Activated naive CD4-positive, alpha-beta T cell treated with anti-CD3 and anti-CD28 coated beads, Interleukin-2, amount 50 U/mL, for 16 hours (primary cell): ENCODE measurements around the gene CRADD.

Source experiments
- DNase-seq: peaks from one replicate; pipeline ENCODE4 v3.0.0-alpha.2; 2020

Gene CRADD

GRCh38 chr12:93819050-93819491 is 141.9 kb downstream of the CRADD start:
- no peak for DNase-seq

DNA sequence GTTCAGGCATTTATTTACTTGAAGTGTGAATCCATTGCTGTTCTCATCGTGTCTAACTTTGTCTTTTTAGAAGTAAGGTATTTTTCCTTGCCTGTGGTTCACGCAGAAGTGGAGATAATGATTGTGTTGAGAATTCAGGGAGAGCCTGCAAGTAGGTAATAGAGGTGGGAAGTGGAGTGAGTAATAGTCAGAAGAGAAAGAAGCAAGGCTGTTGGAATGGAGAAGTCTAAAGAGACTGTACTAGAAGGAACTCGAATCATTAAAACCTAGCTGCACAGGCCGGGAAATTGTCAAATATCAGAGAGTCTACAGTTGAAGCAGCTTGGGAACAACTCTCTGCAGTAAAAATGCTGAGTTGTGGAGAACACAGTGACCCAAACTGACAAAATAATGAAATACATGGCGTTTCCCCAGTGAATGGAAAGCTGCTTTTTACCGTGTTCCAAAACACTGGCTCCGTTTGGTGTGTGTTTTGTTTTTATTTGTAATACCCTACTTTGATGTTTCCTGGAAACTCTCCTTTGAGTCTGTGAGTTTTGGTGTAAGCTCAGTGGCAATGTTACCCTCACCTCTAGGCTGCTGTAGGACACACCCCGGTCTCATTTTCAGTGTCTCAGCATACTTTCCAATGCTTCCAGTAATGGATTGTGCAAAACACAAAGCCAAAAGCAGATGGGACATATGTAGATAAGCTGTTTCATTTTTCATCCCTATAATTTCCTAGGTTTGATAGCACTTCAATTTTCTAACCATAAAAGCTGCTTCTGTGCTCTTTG is 146.6 kb downstream of the CRADD start:
- DNase-seq, result no peak

DNA sequence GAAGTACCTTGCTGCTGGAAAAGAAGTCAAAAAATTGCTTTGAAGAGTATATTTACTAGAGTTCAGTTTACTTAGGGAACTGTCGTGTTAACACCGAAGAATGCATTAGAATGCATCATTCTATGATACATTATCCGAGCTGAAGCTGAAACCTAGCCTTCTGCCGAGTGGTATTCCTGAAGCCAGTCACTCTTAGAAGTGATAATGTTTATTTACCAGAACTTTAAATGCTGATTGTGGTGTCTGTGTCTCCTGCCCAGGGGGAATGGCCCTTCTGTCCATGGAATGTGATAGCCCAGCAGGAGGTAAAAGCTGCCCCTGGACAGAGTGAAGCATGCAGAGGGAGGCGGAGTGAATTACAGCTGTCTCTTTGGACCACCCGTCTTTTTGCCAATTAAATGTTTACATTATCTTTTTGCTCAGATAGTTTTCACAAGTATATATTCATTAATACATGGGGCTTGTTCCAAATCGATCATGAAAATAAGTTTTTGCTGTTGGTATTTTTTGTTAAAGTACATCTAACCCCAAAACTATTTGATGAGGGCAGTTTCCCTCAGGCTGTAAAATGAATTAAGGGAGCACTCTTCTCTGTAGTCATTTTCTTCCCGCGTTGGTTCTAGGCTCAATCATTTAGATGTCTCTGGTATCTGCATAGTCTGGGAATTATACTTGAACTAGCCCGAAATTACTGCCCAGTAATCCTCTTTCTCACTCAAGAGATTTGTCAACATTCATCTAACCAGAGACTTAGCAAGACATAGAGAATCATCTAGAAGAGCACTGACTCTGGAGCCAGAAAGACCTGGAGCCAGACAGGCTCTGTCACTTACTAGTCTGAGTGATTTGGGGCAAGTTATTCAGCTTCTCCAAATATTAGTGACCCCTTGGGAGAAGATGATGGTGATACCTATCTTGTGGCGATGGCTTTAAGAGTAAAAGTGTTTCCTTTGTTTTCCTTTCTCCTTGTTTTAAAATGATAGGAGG is 147.6 kb downstream of the CRADD start:
- no peak for DNase-seq

- no peak for DNase-seq
These were observed 148.3 kb downstream of the CRADD start for GRCh38 chr12:93825501-93825888.

- no peak for DNase-seq
These were observed 148.9 kb downstream of the CRADD start for GRCh38 chr12:93825931-93826555.

DNA sequence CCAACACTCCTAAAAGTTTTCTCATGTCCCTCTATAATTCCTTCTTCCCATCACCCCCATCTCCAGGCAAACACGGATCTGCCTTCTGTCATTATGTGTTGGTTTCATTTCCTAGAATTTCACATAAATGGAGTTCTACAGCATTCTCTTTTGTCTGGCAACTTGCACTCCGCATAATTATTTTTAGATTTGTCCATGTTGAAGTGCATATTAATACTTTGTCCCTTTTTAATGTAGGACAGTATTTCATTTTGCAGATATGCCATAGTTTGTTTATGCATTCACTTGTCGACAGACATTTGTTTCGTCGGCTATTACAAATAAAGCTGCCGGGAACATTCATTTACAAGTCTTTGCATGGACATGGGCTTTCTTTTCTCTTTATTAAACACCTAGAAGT is 150.0 kb downstream of the CRADD start:
- DNase-seq, result no peak

DNA sequence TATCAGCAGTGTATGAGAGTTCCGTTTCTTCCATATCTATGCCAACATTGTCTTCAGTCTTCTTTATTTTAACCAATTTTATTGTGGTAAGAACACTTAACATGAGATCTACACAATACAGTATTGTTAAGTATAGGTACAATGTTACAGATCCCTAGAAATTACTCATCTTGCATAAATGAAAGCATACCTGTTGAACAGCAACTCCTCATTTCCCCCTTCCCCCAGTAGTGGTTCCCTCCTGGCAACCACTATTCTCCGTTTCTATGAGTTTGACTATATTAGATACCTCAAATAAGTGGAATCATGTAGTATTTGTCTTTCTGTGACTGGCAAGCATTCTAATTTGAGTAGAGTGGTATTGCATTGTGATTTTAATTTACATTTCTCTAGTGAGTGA is 150.5 kb downstream of the CRADD start:
- DNase-seq, result no peak

DNA sequence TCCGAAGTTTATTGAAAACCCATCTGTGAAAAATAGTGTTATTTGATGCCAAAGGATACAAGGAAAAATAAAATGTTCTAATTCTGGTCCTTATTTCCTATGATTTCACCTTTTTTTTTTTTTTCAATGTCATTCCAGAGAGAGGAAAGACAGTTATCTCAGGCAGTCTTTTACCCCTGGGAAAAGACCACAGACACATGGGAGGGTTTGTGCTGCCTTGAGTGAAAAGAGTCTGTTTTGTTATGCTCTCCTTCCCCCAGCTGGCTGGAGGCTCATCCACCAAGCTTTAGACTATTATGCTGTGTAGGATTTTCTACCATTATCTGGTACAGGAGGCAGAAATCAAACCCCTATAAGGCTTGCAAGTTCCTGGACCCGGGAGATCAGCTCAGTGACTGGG is 151.8 kb downstream of the CRADD start:
- no peak for DNase-seq

DNA sequence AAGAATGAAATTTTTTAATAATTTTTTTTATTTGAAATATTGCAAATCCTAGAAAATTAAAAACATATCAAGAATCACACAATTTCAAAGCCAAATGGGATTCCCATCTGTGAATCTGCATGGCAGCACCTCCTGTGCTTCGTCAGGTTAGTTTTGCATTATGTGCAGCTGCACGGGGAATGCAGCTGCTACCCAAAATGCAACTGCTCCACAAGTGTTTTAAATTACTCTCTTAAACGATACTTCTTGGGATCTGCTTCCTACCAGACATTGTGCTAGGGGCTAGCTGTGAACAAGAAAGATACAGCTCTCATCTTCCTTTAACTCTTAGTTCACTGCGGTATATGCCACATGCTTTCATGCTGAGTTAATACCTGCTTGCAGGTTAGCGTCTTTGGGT is 154.2 kb downstream of the CRADD start:
- DNase-seq, result no peak

GRCh38 chr12:93832131-93832530 is 155.0 kb downstream of the CRADD start:
- DNase-seq, result no peak

DNA sequence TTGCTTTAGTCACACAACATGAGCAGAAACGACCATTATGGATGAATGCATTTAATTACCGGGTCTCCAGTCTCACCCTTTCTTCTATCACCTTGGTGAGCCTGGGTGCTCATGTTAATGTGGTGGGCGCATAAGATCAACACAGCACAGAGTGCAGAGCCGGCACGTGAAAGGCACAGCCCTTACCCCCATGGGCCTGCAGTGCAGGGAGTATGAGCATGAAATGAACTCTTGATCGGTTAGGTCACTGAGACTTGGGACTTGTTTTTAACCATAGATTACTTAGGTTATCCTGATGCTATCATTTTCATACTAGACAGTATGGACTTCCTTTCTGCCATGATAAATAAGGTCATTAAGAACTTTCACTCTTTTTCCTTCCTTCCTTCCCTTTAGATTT is 156.8 kb downstream of the CRADD start:
- no peak for DNase-seq

GRCh38 chr12:93836620-93837260 is 159.6 kb downstream of the CRADD start:
- DNase-seq, result no peak

- no peak for DNase-seq
These were observed 161.0 kb downstream of the CRADD start for GRCh38 chr12:93838193-93838592.

- no peak for DNase-seq
These were observed 161.9 kb downstream of the CRADD start for GRCh38 chr12:93839064-93839463.

DNA sequence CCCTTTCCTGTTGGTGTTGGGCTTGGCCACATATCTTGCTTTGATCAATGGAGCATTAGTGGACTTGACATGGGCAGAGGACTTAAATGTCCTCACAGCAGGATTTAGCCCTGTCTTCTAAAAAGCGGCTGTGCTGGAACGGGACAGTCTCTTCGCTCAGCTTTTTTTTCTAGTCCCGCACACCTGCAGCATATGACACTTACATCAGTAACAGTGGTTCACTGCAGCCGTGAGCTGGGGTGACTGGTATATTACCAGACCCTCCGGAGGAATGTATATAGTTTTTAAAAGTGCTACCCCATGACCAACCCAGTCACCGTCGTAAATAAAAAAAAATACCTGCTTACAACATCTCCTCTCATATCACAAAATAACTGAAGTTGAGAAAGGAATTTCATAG is 164.5 kb downstream of the CRADD start:
- no peak for DNase-seq

- DNase-seq, result no peak
These were observed 167.1 kb downstream of the CRADD start for GRCh38 chr12:93844164-93844784.

DNA sequence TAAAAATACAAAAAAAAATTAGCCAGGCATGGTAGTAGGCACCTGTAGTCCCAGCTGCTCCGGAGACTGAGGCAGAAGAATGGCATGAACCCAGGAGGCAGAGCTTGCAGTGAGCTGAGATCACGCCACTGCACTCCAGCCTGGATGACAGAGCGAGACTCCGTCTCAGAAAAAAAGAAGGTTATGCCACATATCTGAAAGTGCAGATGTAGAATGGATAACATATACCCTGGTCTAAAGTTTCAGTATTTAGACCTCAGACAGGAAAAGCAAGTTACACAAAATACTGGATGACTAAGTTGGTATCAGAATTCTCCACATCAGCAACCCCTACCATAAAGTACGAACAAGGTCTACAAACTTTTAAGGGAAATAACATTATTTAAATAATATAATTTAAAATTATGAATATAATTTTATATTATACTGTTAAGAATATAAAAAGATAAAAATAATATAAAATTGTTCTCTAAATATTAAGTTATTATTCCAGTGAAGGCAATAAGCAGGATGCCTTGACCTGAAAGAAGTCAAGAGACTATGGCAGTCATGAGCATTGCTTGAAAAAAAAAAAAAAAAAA is 169.9 kb downstream of the CRADD start:
- no peak for DNase-seq

- DNase-seq, result no peak
These were observed 170.6 kb downstream of the CRADD start for GRCh38 chr12:93847517-93848474.

- no peak for DNase-seq
These were observed 171.4 kb downstream of the CRADD start for GRCh38 chr12:93848523-93849101.

GRCh38 chr12:93849946-93850345 is 172.8 kb downstream of the CRADD start:
- no peak for DNase-seq
